Measurements from ENCODE around the gene SERPINE2. TPM values are rescaled to one million over a fixed set of nuclear protein-coding genes. Genes with fewer than 3 reads are reported as not detected.

Gene SERPINE2, protein sequence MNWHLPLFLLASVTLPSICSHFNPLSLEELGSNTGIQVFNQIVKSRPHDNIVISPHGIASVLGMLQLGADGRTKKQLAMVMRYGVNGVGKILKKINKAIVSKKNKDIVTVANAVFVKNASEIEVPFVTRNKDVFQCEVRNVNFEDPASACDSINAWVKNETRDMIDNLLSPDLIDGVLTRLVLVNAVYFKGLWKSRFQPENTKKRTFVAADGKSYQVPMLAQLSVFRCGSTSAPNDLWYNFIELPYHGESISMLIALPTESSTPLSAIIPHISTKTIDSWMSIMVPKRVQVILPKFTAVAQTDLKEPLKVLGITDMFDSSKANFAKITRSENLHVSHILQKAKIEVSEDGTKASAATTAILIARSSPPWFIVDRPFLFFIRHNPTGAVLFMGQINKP
- total RNA-seq: 200 and 524 TPM in 2 replicates

DNA sequence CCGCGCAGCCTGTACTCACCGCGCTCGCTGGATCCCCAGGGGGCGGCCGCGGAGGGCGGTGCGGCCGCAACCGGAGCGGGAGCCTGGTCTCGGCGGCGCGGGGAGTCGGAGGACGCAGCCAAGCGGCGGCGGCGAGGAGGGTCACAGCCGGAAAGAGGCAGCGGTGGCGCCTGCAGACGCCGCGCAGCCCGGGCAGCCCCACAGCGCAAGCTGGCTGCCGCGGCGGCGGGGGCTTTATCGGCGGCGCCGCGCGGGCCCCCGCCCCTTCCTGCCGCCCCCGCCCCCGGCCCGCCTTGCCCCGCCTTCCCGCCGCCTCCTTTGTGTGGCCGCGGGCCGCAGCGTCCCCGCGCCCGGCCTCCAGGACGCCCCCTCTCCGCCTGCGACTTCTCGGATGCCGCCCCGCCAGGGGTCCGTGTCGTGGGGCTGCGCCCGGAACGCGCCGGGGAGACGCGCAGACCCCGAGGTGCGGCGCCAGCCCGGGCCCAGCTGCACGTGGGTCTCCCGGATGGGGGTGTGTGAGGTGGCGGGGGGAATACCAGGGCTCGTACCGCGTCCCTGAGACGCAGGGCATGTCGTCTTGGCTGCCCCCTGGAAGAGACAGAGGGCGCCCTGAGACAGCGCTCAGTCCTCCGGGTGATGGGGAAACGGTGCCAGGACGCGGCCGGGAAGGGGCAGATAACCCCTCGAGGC lies at the start of gene SERPINE2:
Gene SERPINE2, minus strand, starts transcription at position 207 of the 690 bp plus-strand sequence. CDS start 37,386 bp downstream, outside the sequence.

GRCh38 chr2:223957092-223957851 lies 81.8 kb downstream of the SERPINE2 start, which contains the start of gene MRPL44:
Gene MRPL44 (plus strand): TSS chr2:223957463. CDS start chr2:223957473, 10 bp downstream.

DNA sequence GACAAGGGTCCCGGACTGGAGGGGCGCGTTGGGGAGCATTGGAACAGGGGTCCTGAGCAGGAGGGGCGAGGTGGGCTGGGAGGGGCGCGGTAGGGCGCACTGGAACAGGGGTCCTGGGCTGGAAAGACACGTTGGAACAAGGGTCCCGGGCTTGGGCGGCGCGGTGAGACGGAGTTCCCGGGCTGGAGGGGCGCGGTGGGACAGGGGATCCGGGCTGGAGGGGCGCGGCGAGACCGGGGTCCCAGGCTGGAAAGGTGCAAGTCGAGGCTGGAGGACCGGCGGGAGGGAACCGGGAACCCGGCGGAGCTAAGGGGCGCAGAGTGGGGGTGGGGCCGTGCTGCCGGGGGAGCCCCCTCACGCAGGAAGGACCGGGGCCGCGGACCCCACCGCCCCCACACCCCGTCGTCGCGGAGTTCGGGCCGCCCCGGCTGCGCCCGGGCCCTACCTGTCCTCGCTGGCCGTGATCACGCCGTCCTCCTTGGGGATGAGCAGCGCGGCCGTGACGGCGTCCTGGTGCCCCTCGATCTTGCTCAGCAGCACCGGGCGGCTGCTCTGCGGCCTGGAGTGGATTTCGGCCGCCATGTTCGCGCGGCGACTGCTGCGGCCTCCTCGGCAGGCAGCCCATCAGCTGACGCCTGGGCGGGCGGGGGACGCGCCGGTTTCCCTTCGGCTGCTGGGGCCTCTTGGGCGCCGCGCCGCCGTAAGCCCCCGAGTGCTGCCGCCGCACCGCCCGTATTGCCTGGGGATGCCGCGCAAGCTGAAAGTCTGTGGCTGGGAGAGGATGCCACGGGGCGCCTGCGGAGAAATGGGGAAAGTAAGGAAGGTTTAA lies 94.2 kb downstream of the SERPINE2 start, which contains the start of gene WDFY1:
Gene WDFY1, minus strand, starts transcription at position 633 of the 829 bp plus-strand sequence. Its CDS starts 51 bp downstream, at position 582.

Other genes with a start within 250 kb of the SERPINE2 start
- 1.8 and 2.0 TPM in 2 replicates for gene AP1S3, start 201.7 kb downstream of the SERPINE2 start, total RNA-seq
- gene WDFY1, start 94.0 kb downstream of the SERPINE2 start, total RNA-seq: 63.9 and 69.6 TPM in 2 replicates
- 24.3 and 27.2 TPM in 2 replicates for gene MRPL44, start 81.8 kb downstream of the SERPINE2 start, total RNA-seq

All from subcutaneous preadipocyte (primary cell).